GM12872 (cell line): ENCODE measurements around the gene KIF6.

Experiments used
- CTCF ChIP-seq: IDR thresholded peaks from 3 replicates; pipeline ENCODE4 v1.5.1; 2011; ENCODE audit warnings: low read depth, mild to moderate bottlenecking, low read length, moderate library complexity; ENCODE audit not compliant: insufficient read depth

KIF6 gene

DNA sequence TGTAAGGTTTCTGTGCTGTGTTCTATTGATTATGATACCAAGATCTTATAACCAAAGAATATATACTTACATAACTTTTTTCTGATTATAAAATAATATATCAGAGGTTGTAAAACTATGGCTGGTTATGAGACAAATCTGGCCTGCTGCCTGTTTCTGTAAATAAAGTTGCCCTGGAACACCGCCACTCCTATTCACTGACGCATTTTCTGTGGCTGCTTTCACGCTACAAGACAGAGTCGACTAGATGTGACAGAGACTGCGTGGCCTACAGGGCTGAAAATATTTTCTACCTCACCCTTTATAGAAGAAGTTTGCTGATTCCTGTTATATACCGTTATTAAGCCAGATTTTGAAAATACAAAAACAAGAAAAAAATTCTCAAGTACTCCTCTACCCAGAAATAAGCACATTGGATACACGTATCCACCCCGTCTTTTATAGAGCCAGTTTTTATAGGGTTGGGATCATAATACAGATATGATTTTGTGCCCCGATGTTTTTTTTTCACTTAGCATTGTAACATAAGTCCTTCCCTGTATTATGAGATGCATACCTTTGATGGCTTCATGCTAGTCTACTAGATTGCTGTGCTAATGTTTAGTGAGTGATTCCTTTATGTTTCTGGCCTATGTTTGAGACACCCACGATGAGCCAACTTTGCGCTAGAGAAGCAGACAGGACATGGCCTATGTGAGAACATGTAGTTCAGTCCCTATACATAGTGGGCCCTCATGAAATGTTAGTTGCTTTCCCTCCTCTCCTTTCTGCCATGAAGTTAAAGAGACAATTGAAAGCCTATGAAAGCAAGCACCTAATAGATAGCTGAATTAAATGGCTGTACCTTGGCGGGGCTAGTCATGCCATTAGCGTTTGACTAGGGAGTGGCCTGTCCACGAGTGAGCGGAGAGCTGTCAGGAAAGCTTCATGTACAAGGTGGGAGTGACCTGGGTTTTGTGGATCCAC is 304.6 kb downstream of the KIF6 start:
- TF ChIP-seq CTCF = no peak

- no peak for TF ChIP-seq CTCF
Observed at GRCh38 chr6:39419607-39420006, 305.6 kb downstream of the KIF6 start.

DNA sequence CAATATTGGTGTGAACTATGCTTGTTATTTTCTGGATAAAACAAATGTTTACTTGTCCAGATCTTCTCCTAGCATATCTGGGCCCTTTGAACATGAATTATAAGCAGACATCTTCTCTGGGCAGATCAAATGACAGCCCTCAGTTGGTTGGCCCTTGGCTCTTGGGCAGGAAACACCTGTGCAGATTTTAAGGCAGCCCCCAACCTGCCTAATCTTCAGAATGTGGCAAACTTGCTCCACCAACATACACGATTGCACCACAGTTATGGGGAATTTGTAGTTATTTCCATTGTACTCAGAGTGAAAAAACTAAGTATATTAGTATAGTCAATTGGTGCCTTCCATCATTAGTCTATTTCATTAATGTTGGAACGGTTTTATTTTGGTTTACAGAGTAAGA is 307.8 kb downstream of the KIF6 start:
- no peak for TF ChIP-seq CTCF

- TF ChIP-seq CTCF = no peak
Observed at GRCh38 chr6:39416728-39417127, 308.5 kb downstream of the KIF6 start.

DNA sequence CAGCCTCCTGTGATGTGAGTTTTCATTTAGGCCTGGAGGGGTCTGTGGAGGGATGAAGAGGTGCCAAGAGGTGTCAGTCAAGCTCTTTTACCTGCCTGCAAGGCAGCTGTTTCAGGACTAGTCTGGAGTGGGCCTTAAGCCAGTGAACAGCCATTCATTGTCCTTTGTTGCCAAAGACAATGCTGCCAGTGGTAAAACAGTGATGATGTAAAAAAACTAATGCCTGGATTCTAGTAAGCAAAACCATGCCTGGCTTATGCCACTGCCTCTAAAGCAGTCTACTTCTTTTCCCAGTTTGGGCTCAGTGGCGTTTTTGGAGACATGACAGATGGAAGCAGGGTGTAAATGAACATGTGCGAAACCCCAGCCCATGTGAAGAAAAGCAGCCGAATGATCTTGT is 309.2 kb downstream of the KIF6 start:
- no peak for TF ChIP-seq CTCF

- TF ChIP-seq CTCF = no peak
Observed at GRCh38 chr6:39415482-39415881, 309.7 kb downstream of the KIF6 start.

- TF ChIP-seq CTCF = no peak
Observed at GRCh38 chr6:39411465-39411864, 313.7 kb downstream of the KIF6 start.
